GM12875 (cell line): ENCODE data around the gene DBNDD1.

Experiments used
- H3K4me3 ChIP-seq: one replicate; pipeline ENCODE4 v1.5.1; 2011; ENCODE audit warnings: low read depth, low read length, control low read depth
- TF ChIP-seq, protein P1 (sequence below): IDR thresholded peaks from 2 replicates; pipeline ENCODE4 v1.5.1; 2011; ENCODE audit warnings: low read depth, mild to moderate bottlenecking, control low read depth, inconsistent platforms, low read length, moderate library complexity, borderline replicate concordance; ENCODE audit not compliant: insufficient read depth

DBNDD1 gene

DNA sequence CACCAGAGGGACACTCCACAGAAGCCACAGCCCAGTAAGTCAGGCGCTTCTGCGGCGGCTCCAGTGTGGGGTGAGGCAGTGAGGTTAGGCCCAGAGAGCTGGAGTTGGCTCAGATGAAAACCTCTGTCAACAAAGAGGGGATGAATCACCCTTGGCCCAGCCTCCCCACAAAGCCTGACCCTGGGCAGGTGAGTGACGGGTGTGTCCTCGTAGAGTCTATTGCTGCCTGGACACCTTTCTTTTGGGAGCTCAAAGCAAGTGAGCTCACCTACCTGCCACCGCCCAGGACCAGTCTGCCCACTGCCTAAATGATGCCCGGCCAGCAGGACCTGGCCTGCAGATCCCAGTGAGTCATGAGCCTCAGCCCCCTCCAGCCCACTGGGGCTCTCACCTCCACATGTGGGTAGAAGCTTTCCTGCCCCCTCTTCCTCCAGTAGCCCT lies 24.9 kb upstream of the DBNDD1 start:
- H3K4me3 ChIP-seq: no peak overlapping the region
- TF ChIP-seq, protein P1, sequence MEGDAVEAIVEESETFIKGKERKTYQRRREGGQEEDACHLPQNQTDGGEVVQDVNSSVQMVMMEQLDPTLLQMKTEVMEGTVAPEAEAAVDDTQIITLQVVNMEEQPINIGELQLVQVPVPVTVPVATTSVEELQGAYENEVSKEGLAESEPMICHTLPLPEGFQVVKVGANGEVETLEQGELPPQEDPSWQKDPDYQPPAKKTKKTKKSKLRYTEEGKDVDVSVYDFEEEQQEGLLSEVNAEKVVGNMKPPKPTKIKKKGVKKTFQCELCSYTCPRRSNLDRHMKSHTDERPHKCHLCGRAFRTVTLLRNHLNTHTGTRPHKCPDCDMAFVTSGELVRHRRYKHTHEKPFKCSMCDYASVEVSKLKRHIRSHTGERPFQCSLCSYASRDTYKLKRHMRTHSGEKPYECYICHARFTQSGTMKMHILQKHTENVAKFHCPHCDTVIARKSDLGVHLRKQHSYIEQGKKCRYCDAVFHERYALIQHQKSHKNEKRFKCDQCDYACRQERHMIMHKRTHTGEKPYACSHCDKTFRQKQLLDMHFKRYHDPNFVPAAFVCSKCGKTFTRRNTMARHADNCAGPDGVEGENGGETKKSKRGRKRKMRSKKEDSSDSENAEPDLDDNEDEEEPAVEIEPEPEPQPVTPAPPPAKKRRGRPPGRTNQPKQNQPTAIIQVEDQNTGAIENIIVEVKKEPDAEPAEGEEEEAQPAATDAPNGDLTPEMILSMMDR: no peak

DNA sequence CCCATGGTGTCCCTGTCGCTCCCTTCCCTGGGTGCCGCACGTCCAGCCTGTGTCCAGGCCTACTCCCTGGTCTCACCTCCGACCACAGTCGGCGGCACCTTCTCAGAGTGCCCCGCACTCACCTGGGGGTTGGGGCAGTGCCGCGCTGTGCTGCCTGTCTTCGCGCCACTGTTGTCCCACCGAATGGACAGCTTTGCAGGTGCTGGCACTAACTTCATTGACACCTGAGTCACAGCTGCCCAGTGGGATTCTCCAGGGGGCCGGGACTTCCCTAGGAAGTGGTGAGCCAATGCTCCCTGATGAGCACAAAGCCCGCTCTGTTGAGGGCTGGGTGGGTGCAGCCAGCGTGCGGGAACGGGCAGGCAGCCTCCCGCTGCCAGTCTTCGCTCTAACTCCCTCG lies 24.3 kb upstream of the DBNDD1 start:
- H3K4me3 ChIP-seq: no peak overlapping the region
- TF ChIP-seq, protein P1: no peak

DNA sequence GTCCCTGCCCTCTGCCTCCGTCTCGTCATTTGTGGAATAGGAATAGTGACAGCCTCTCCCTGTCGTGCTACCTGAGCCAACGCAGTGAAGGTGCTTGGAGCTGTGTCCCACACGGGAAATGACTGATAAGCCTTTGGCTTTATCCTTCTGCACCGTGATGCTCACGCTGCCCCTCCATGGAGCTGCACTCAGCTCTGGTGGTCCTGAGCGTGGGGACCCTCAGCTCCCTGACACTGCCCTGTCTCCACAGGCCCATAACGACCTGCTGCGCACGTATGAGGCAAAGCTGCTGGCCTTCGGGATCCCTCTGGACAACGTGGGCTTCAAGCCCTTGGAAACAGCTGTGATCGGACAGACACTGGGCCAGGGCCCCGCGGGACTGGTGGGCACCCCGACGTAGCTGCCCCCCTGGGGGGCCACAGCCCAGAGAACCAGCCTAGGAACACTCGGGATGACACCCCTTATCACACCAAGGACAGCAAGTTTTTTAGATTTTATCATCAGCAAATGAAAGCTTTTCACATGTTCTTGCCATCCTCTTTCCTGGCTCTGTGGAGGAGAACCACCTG lies 23.8 kb upstream of the DBNDD1 start:
- TF ChIP-seq, protein P1: no peak
- H3K4me3 ChIP-seq: no peak overlapping the region

- no peak overlapping the region for H3K4me3 ChIP-seq
- TF ChIP-seq, protein P1: no peak
These were observed 22.7 kb upstream of the DBNDD1 start for GRCh38 chr16:90041896-90042473.

- TF ChIP-seq, protein P1: no peak
These were observed 21.1 kb upstream of the DBNDD1 start for GRCh38 chr16:90040152-90041023.

DNA sequence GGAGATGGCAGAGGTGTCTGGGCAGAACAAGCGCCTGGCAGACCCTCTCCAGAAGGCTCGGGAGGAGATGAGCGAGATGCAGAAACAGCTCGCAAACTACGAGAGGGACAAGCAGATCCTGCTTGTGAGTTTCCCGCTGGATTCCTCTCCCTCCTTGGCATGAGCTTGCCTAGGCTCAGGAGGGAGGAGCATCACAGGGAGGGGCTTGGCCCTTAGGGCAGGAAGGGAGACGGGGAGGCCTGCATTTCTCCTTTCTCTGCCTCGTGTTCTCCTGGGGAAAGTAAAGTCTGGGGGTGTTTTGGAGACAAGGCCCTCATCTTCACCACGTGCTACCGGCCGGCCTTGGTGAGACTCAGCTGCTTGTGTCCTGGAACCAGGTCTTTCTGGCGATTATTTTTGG lies 18.0 kb upstream of the DBNDD1 start:
- TF ChIP-seq, protein P1: no peak
- H3K4me3 ChIP-seq: no peak overlapping the region

More at GRCh38 chr16:90040152-90041023, 21.1 kb upstream of the DBNDD1 start:
- no peak overlapping the region for H3K4me3 ChIP-seq
